Spleen (tissue), 11 donors: ENCODE measurements around the gene JTB. TPM values are rescaled to one million over a fixed set of nuclear protein-coding genes. Genes with fewer than 3 reads are reported as not detected.
"Not testable (repeated sequence)": the region's sequence is repeated elsewhere in the genome, so short reads cannot be mapped to it uniquely, and the experiment has no call there.

ENCODE experiments used
- DNase-seq: peaks from one replicate; pipeline ENCODE4 v3.0.0-alpha.2; 2020
- H3K27ac ChIP-seq, 8 donors: fragments of 200-600 bp; sonication (generic) in 7 of 8; 1 replicate in 4 of 8; 2 replicates in 4 of 8; pipeline versions ENCODE4 v1.5.0 to v1.8.0; 2016 to 2021; ENCODE audit warnings: inconsistent platforms in 4 of 8, mild to moderate bottlenecking in 4 of 8, moderate library complexity in 1 of 8
- H3K27me3 ChIP-seq, 7 donors: fragments of 200-600 bp; sonication (generic) in 6 of 7; replicated peaks in 1 of 7; 1 replicate in 4 of 7; 2 replicates in 3 of 7; pipeline versions ENCODE4 v1.5.0 to v1.8.0; 2016 to 2021; ENCODE audit warnings: inconsistent platforms in 3 of 7, mild to moderate bottlenecking in 1 of 7
- H3K36me3 ChIP-seq, 6 donors: fragments of 200-600 bp; sonication (generic) in 5 of 6; 1 replicate in 4 of 6; 2 replicates in 2 of 6; pipeline versions ENCODE4 v1.5.0 to v1.8.0; 2016 to 2021; ENCODE audit warnings: inconsistent platforms in 2 of 6
- H3K4me1 ChIP-seq, 6 donors: fragments of 200-600 bp; sonication (generic) in 5 of 6; 1 replicate in 3 of 6; 2 replicates in 3 of 6; pipeline versions ENCODE4 v1.5.0 to v1.8.0; 2016 to 2021; ENCODE audit warnings: inconsistent platforms in 3 of 6
- H3K4me3 ChIP-seq, 8 donors: fragments of 200-600 bp; sonication (generic) in 7 of 8; 1 replicate in 4 of 8; 2 replicates in 4 of 8; pipeline versions ENCODE4 v1.5.0 to v1.8.0; 2016 to 2021; ENCODE audit warnings: inconsistent platforms in 4 of 8, mild to moderate bottlenecking in 4 of 8, moderate library complexity in 2 of 8
- H3K9me3 ChIP-seq, 8 donors: fragments of 200-600 bp; sonication (generic) in 7 of 8; 1 replicate in 4 of 8; 2 replicates in 4 of 8; pipeline versions ENCODE4 v1.5.0 to v1.8.0; 2016 to 2021; ENCODE audit warnings: inconsistent platforms in 4 of 8
- CTCF ChIP-seq, 11 experiments: fragments of 200-600 bp in 7 of 11; fragments of 450-650 bp in 4 of 11; sonication (generic) in 4 of 11; IDR thresholded peaks in 8 of 11; conservative IDR thresholded peaks in 3 of 11; 1 replicate in 7 of 11; 2 replicates in 4 of 11; pipeline versions ENCODE4 v1.4.0 to v1.8.0; 2016 to 2021; ENCODE audit warnings: antibody characterized with exemption in 11 of 11, inconsistent platforms in 4 of 11, mild to moderate bottlenecking in 1 of 11
- POLR2A ChIP-seq, 3 donors: fragments of 450-650 bp; IDR thresholded peaks; one replicate each; pipeline ENCODE4 v1.5.1; 2017; ENCODE audit warnings: antibody characterized with exemption in 3 of 3, mild to moderate bottlenecking in 1 of 3
- POLR2AphosphoS5 ChIP-seq, 3 donors: sonication (generic); formaldehyde crosslinking; IDR thresholded peaks; one replicate each; pipeline ENCODE4 v1.5.1; 2017; ENCODE audit warnings: antibody characterized with exemption in 3 of 3
- WGBS, 5 donors: extraction: QIAGEN DNeasy Blood & Tissue Kit in 3 of 5; methylation state at CpG; one replicate each; pipeline versions ENCODE4 v1.1.5 to v1.1.7; 2013 to 2018; 5-methylcytosine and 5-hydroxymethylcytosine counted together
- intact Hi-C: fragments of 100-400 bp; cut with DNase I; formaldehyde crosslinking; loops from one replicate; pipeline ENCODE4 v1.15.0; 2023; ENCODE audit warnings: low total_unique reads
- polyA plus RNA-seq, 3 donors: library from polyadenylated mRNA; stranded (reverse); fragments of 200-250 nt; gene quantifications; one replicate each; pipeline ENCODE4 v1.2.1, GENCODE V29; 2013
- total RNA-seq, 7 donors: library from RNA; depleted of rRNA in 3 of 7; stranded (reverse); fragments of >200 nt in 3 of 7; fragmentation: NEBNext Ultra II Directional in 4 of 7; extraction: Animal tissue kit (Norgen Biotek cat#: 25700) in 4 of 7; gene quantifications; one replicate each; pipeline versions ENCODE4 v1.1.0 to v1.2.1, GENCODE V29; 2016 to 2021
- donor health status: healthy with polysubstance abuse.
- donor health status: DM: no; HTN: no; CAD: no; lungs with moderate emphysema.
- donor health status: DM: no; HTN: no; CAD: no.
- donor health status: Bipolar disorder and iron deficiency.
- donor health status: healthy.
- donor health status: DM: no; HTN: no; CAD: no.
- donor health status: DM: yes; HTN: yes; CAD: no.

Gene JTB
- total and polyA plus RNA-seq, 10 donors = 97.9 to 243 (median 194) TPM

DNA sequence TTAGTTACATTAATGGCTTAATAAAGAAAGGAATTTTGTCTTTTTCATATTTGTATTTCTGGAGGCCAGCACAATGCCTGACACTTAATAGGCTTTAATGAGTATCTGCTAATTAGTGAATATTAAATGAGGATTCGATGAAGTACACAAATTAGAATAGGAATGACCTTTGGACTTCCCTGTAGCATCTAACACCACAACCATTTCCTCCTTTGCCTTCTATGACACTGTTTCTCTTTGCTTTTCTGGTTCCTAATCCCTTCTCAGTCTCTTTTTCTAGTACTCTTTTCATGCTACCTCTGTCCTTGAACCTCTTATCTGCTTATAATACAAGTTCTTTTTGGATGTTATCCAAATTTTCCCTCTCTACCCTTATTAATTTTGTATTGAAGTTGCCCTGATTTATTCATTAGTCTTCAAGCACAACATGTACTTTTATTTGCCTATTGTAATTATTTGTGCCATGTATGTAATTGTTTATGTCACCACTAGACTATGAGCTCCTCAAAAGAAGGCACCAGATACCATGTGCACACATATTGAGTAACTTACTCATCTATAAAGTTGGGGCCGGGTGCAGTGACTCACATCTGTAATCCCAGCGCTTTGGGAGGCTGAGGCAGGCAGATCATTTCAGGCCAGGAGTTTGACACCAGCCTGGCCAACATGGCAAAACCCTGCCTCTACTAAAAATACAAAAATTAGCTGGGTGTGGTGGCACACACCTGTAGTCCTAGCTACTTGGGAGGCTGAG, 36.9 kb upstream of the JTB start:
- Histone ChIP-seq H3K9me3 (no peaks in the 10 kb centered on the region), H3K36me3 (no peaks in the 10 kb centered on the region), H3K4me3 (no peak overlapping the region), H3K27me3 (no peaks in the 10 kb centered on the region), H3K27ac (no peak overlapping the region), H3K4me1 (no peaks in the 10 kb centered on the region)
- no peak for DNase-seq
- 68 to 84% (median 75%) methylated on average over 3 of the region's 3 CpGs for WGBS, 5 donors
- intact Hi-C loops = loop anchor here (10.0 kb wide), 1 partner anchor 130 kb away; no protein-coding TSS in a partner anchor
- TF ChIP-seq POLR2A (IDR thresholded peaks at IDR 0.05) (no peak), POLR2AphosphoS5 (IDR thresholded peaks at IDR 0.05) (no peak), CTCF (IDR thresholded peaks at IDR 0.05 in 8 of 11, conservative IDR thresholded peaks at IDR 0.05 in 3 of 11) (no peak)

DNA sequence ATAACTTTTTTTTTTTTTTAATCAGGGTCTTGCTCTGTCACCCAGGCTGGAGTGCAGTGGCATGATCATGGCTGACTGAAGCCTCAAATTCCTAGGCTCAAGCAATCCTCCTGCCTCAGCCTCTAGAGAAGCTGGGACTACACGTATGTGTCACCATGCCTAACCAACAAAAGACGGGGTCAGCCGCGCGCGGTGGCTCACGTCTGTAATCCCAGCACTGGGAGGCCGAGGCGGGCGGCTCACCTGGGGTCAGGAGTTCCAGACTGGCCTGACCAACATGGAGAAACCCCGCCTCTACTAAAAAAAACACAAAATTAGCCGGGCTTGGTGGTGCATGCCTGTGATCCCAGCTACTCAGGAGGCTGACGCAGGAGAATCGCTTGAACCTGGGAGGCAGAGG, 35.1 kb upstream of the JTB start:
- intact Hi-C loops = loop anchor here (10.0 kb wide), 1 partner anchor 132 kb away; no protein-coding TSS in a partner anchor
- not testable (repeated sequence) for H3K4me1 ChIP-seq, H3K9me3 ChIP-seq, H3K27ac ChIP-seq, DNase-seq, H3K36me3 ChIP-seq, H3K27me3 ChIP-seq, H3K4me3 ChIP-seq
- WGBS, 5 donors = 95 to 96% (median 96%) methylated on average over 12 to 14 of the region's 14 CpGs

DNA sequence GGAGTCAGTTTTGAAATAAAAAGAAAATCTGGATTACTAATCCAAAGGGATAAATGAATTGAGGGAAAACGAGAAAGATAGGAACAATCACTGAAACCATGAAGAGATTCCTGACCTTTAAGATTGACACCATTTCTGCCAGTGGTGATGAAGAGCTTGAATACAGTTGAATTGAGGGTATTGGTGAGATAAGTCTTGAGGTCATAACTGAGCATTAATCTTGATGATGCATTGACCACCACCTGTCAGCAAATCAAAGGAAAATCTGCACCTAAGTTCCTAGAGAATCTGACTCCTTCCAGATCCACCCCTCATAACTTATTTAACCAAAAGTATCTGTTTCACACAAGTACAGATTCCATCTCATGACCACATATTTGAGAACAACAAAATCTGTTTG, 34.7 kb upstream of the JTB start:
- WGBS, 5 donors = 73 to 88% (median 79%) methylated on average over 1 of the region's 1 CpG
- Histone ChIP-seq H3K4me3 (no peak overlapping the region), H3K36me3 (no peaks in the 10 kb centered on the region), H3K4me1 (no peaks in the 10 kb centered on the region), H3K27me3 (no peaks in the 10 kb centered on the region), H3K9me3 (no peaks in the 10 kb centered on the region), H3K27ac (no peak overlapping the region)
- TF ChIP-seq CTCF (IDR thresholded peaks at IDR 0.05 in 8 of 11, conservative IDR thresholded peaks at IDR 0.05 in 3 of 11) = no peak
- TF ChIP-seq POLR2AphosphoS5 (IDR thresholded peaks at IDR 0.05) = no peak
- TF ChIP-seq POLR2A (IDR thresholded peaks at IDR 0.05) = no peak
- DNase-seq = no peak
- intact Hi-C loops = loop anchor here (10.0 kb wide), 1 partner anchor 133 kb away; no protein-coding TSS in a partner anchor

- Histone ChIP-seq H3K27ac (no peak overlapping the region), H3K9me3 (no peaks in the 10 kb centered on the region), H3K4me1 (no peaks in the 10 kb centered on the region), H3K36me3 (no peaks in the 10 kb centered on the region), H3K27me3 (no peaks in the 10 kb centered on the region), H3K4me3 (no peak overlapping the region)
- DNase-seq = no peak
- 92 to 98% (median 96%) methylated on average over 3 of the region's 3 CpGs for WGBS, 5 donors
- intact Hi-C loops = no loop called here
- TF ChIP-seq POLR2AphosphoS5 (IDR thresholded peaks at IDR 0.05) = no peak
- TF ChIP-seq POLR2A (IDR thresholded peaks at IDR 0.05) = no peak
- no peak for TF ChIP-seq CTCF (IDR thresholded peaks at IDR 0.05 in 8 of 11, conservative IDR thresholded peaks at IDR 0.05 in 3 of 11)
Observed at GRCh38 chr1:154006136-154006535, 28.7 kb upstream of the JTB start.
